B cell (primary cell): ENCODE results near the gene ZEB2. TPM values are rescaled to one million over a fixed set of nuclear protein-coding genes. Genes with fewer than 3 reads are reported as not detected.

Experiments
- ATAC-seq: fragments of 200-7000 bp; cut with Tn5 transposase; one replicate; pipeline ENCODE4 v1.10.0; 2021; ENCODE audit warnings: low read depth, mild to moderate bottlenecking, moderate number of reproducible peaks, moderate library complexity
- CTCF ChIA-PET: fragments of 350-600 bp; sonication (Branson Sonifier 250); formaldehyde crosslinking; loops from one replicate; lab custom pipeline; 2021; ENCODE audit warnings: antibody characterized with exemption, inconsistent platforms; lab: Charles Lee
- POLR2A ChIA-PET: fragments of 350-600 bp; sonication (Branson Sonifier 250); formaldehyde crosslinking; loops from one replicate; lab custom pipeline; 2021; ENCODE audit warnings: antibody characterized with exemption; lab: Charles Lee
- DNase-seq: peaks from one replicate; pipeline ENCODE4 v3.0.0; 2013
- H2AFZ ChIP-seq: 2 replicates; pipeline ENCODE4 v1.6.1; 2012; ENCODE audit warnings: mild to moderate bottlenecking, low read depth, low read length; ENCODE audit not compliant: insufficient read depth, poor library complexity, severe bottlenecking
- H3K27ac ChIP-seq, 2 donors: 1 replicate in 1 of 2; 2 replicates in 1 of 2; pipeline ENCODE4 v1.5.1; 2012 to 2013; ENCODE audit warnings: low read length in 2 of 2, mild to moderate bottlenecking in 2 of 2, moderate library complexity in 1 of 2
- H3K27me3 ChIP-seq, 4 experiments: fragments of 200-600 bp in 1 of 4; sonication (generic) in 1 of 4; replicated peaks in 1 of 4; 1 replicate in 2 of 4; 2 replicates in 2 of 4; pipeline versions ENCODE4 v1.6.1 to v1.7.0; 2013 to 2016; ENCODE audit warnings: low read length in 3 of 4, mild to moderate bottlenecking in 2 of 4, mixed read lengths in 1 of 4, moderate library complexity in 1 of 4; ENCODE audit not compliant: insufficient read depth in 4 of 4, control insufficient read depth in 3 of 4; ENCODE audit errors: control extremely low read depth in 1 of 4
- H3K36me3 ChIP-seq, 2 experiments: replicated peaks in 1 of 2; 1 replicate in 1 of 2; 2 replicates in 1 of 2; pipeline versions ENCODE4 v1.6.1 to v1.7.1; 2013; ENCODE audit warnings: low read length in 1 of 2; ENCODE audit not compliant: insufficient read depth in 2 of 2, control insufficient read depth in 1 of 2; ENCODE audit errors: control extremely low read depth in 1 of 2, extremely low read depth in 1 of 2
- H3K4me1 ChIP-seq, 2 donors: fragments of 200-600 bp in 1 of 2; sonication (generic) in 1 of 2; 1 replicate in 1 of 2; 2 replicates in 1 of 2; pipeline versions ENCODE4 v1.5.1 to v1.6.1; 2013 to 2017; ENCODE audit warnings: low read length in 2 of 2; ENCODE audit not compliant: control insufficient read depth in 2 of 2, insufficient read depth in 2 of 2
- H3K4me2 ChIP-seq: replicated peaks from 2 replicates; pipeline ENCODE3; 2012; ENCODE audit warnings: mild to moderate bottlenecking, low read depth, low read length; ENCODE audit not compliant: poor library complexity, severe bottlenecking
- H3K4me3 ChIP-seq, 5 experiments: fragments of 200-600 bp in 1 of 5; sonication (generic) in 1 of 5; 1 replicate in 3 of 5; 2 replicates in 2 of 5; pipeline versions ENCODE4 v1.5.1 to v1.7.0; 2011 to 2016; ENCODE audit warnings: low read length in 4 of 5, mild to moderate bottlenecking in 4 of 5, low read depth in 2 of 5, control low read depth in 1 of 5, moderate library complexity in 1 of 5; ENCODE audit not compliant: insufficient read depth in 1 of 5; ENCODE audit errors: control extremely low read depth in 1 of 5, extremely low read depth in 1 of 5
- H3K79me2 ChIP-seq: fragments of 200-600 bp; sonication (generic); one replicate; pipeline ENCODE4 v1.6.0; 2016; ENCODE audit warnings: low read length; ENCODE audit not compliant: control insufficient read depth, insufficient read depth
- H3K9ac ChIP-seq: fragments of 200-600 bp; sonication (generic); 2 replicates; pipeline ENCODE4 v1.6.1; 2017; ENCODE audit warnings: mild to moderate bottlenecking, low read length, moderate library complexity
- H3K9me3 ChIP-seq, 3 donors: one replicate each; pipeline versions ENCODE4 v1.6.1 to v1.7.1; 2013; ENCODE audit warnings: low read length in 2 of 3; ENCODE audit not compliant: control insufficient read depth in 2 of 3, insufficient read depth in 1 of 3; ENCODE audit errors: control extremely low read depth in 1 of 3
- H4K20me1 ChIP-seq: 2 replicates; pipeline ENCODE4 v1.6.0; 2012; ENCODE audit warnings: mild to moderate bottlenecking, low read length; ENCODE audit not compliant: insufficient read depth, control insufficient read depth, poor library complexity, severe bottlenecking
- H3K27ac Mint-ChIP-seq: one replicate; pipeline ENCODE4 v1.8.0; 2021; ENCODE audit warnings: mixed read lengths
- H3K27me3 Mint-ChIP-seq: one replicate; pipeline ENCODE4 v1.8.0; 2021; ENCODE audit warnings: mixed read lengths
- H3K4me1 Mint-ChIP-seq: one replicate; pipeline ENCODE4 v1.8.0; 2021; ENCODE audit warnings: mixed read lengths
- H3K4me3 Mint-ChIP-seq: one replicate; pipeline ENCODE4 v1.8.0; 2021; ENCODE audit warnings: mixed read lengths
- H3K9me3 Mint-ChIP-seq: one replicate; pipeline ENCODE4 v1.8.0; 2022; ENCODE audit warnings: mixed read lengths; ENCODE audit not compliant: insufficient read depth
- EZH2 ChIP-seq: IDR thresholded peaks from 2 replicates; pipeline ENCODE4 v1.6.1; 2012; ENCODE audit warnings: borderline replicate concordance, low read depth, mild to moderate bottlenecking, moderate library complexity, low read length; ENCODE audit not compliant: insufficient read depth, poor library complexity, severe bottlenecking
- WGBS: methylation state at CpG from one replicate; pipeline ENCODE4 v1.1.5; 2013; ENCODE audit warnings: missing lambda C conversion rate; ENCODE audit not compliant: insufficient coverage; 5-methylcytosine and 5-hydroxymethylcytosine counted together
- intact Hi-C: fragments of 100-400 bp; cut with micrococcal nuclease; formaldehyde crosslinking; loops from one replicate; pipeline ENCODE4 v1.10.0; 2022
- polyA plus RNA-seq: library from polyadenylated mRNA; depleted of rRNA; stranded (reverse); fragments of >200 nt; gene quantifications from 2 replicates; pipeline ENCODE4 v1.2.3, GENCODE V29; 2012
- total RNA-seq, 2 donors: library from RNA; stranded (reverse); fragments of 120-200 nt in 1 of 2; gene quantifications; 1 replicate in 1 of 2; 2 replicates in 1 of 2; pipeline versions ENCODE4 v1.2.3 to v1.2.4, GENCODE V29; 2013 to 2022
- TF ChIP-seq, protein P1 (sequence below): fragments of 200-600 bp; IDR thresholded peaks from one replicate; pipeline ENCODE4 v1.8.0; 2022; ENCODE audit warnings: antibody characterized with exemption, mild to moderate bottlenecking

The ZEB2 gene
- total and polyA plus RNA-seq, 2 donors (not counting 1 experiment from before 2014, with no cell fraction given): 56.3 to 217 TPM

DNA sequence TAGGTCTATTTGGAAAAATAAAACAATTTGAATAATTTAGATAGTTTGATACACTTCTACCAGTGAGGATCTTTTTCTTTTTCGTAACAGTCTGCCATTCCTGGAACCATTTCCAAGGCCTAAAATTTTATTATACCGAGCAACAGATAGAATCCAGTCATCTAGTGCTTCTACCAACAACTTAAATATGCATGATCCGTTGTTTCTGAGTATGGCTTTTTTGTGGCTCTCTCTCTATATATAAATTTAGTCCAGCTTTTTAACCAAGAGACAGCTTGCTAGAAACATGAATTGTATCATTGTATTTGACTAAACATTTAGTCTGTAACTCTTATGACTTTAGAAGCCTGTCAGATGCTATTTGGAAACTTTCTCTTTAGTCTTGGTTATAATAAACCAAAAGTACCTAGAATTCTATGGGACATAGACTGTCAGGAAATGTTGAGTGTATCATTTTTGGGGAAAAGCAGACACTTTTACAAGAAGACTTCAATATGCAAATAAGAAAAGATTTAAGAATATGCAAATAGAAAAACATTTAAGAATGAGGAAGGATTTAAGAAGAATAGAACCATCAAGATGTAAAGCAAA, 161.4 kb downstream of the ZEB2 start:
- no peak overlapping the region for H3K9ac ChIP-seq

More for the DNA sequence above, 161.4 kb downstream of the ZEB2 start:
- H3K27me3 Mint-ChIP-seq: no peaks in the 10 kb centered on the region
- no peaks in the 10 kb centered on the region for H3K79me2 ChIP-seq
- intact Hi-C loops: no loop called here
- POLR2A ChIA-PET: no interaction called here
- peak overlapping the region; percentile 17 for H2AFZ ChIP-seq
- H3K4me1 ChIP-seq: peaks cover 10 to 16% of the 10 kb centered on the region in 2 donors
- H3K27me3 ChIP-seq: no peaks in the 10 kb centered on the region
- H4K20me1 ChIP-seq: no peaks in the 10 kb centered on the region
- no peak overlapping the region for H3K27ac Mint-ChIP-seq
- ATAC-seq: no peak
- H3K36me3 ChIP-seq: no peaks in the 10 kb centered on the region
- CTCF ChIA-PET: no interaction called here
- H3K4me3 Mint-ChIP-seq: peak overlapping the region; percentile 12
- no peak for TF ChIP-seq EZH2
- TF ChIP-seq, protein P1, sequence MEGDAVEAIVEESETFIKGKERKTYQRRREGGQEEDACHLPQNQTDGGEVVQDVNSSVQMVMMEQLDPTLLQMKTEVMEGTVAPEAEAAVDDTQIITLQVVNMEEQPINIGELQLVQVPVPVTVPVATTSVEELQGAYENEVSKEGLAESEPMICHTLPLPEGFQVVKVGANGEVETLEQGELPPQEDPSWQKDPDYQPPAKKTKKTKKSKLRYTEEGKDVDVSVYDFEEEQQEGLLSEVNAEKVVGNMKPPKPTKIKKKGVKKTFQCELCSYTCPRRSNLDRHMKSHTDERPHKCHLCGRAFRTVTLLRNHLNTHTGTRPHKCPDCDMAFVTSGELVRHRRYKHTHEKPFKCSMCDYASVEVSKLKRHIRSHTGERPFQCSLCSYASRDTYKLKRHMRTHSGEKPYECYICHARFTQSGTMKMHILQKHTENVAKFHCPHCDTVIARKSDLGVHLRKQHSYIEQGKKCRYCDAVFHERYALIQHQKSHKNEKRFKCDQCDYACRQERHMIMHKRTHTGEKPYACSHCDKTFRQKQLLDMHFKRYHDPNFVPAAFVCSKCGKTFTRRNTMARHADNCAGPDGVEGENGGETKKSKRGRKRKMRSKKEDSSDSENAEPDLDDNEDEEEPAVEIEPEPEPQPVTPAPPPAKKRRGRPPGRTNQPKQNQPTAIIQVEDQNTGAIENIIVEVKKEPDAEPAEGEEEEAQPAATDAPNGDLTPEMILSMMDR: no peak
- no peak for DNase-seq
- no peaks in the 10 kb centered on the region for H3K9me3 Mint-ChIP-seq
- no CpG with 5 or more reads among the region's 3 CpGs for WGBS
- no peaks in the 10 kb centered on the region for H3K9me3 ChIP-seq
- peaks cover 27% of the 10 kb centered on the region for H3K4me1 Mint-ChIP-seq
- H3K27ac ChIP-seq: no peak overlapping the region
- no peak overlapping the region for H3K4me3 ChIP-seq
- peak overlapping the region; percentile 21 for H3K4me2 ChIP-seq
